Activated T-cell treated with anti-CD3 and anti-CD28 coated beads for 4 hours (primary cell): Measurements from ENCODE around the gene PTCD3.

Source experiments
- DNase-seq: peaks from one replicate; pipeline ENCODE4 v3.0.0-alpha.2; 2020

The PTCD3 gene

GRCh38 chr2:86147793-86148192, 41.8 kb downstream of the PTCD3 start:
- no peak for DNase-seq

- no peak for DNase-seq
Observed at GRCh38 chr2:86150502-86150901, 44.5 kb downstream of the PTCD3 start.

- no peak for DNase-seq
Observed at GRCh38 chr2:86157009-86157556, 51.0 kb downstream of the PTCD3 start.

GRCh38 chr2:86158286-86158685, 52.3 kb downstream of the PTCD3 start:
- DNase-seq, result no peak

- DNase-seq, result no peak
Observed at GRCh38 chr2:86160156-86160952, 54.3 kb downstream of the PTCD3 start.

- no peak for DNase-seq
Observed at GRCh38 chr2:86170449-86170848, 64.4 kb downstream of the PTCD3 start.

GRCh38 chr2:86171295-86171694, 65.3 kb downstream of the PTCD3 start:
- DNase-seq, result no peak

- DNase-seq, result no peak
Observed at GRCh38 chr2:86172610-86173009, 66.6 kb downstream of the PTCD3 start.

GRCh38 chr2:86174445-86174844, 68.4 kb downstream of the PTCD3 start:
- DNase-seq, result no peak

GRCh38 chr2:86175828-86176227, 69.8 kb downstream of the PTCD3 start:
- no peak for DNase-seq

GRCh38 chr2:86176597-86176996, 70.6 kb downstream of the PTCD3 start:
- DNase-seq, result no peak

- DNase-seq, result no peak
Observed at GRCh38 chr2:86185517-86186212, 79.6 kb downstream of the PTCD3 start.

GRCh38 chr2:86186431-86186830, 80.4 kb downstream of the PTCD3 start:
- DNase-seq, result no peak

- no peak for DNase-seq
Observed at GRCh38 chr2:86189782-86190416, 83.9 kb downstream of the PTCD3 start.
